Central memory CD4-positive, alpha-beta T cell (primary cell): ENCODE results near the gene FTL.

Experiments
- DNase-seq: peaks from one replicate; pipeline ENCODE4 v3.0.0; 2022

Gene FTL

DNA sequence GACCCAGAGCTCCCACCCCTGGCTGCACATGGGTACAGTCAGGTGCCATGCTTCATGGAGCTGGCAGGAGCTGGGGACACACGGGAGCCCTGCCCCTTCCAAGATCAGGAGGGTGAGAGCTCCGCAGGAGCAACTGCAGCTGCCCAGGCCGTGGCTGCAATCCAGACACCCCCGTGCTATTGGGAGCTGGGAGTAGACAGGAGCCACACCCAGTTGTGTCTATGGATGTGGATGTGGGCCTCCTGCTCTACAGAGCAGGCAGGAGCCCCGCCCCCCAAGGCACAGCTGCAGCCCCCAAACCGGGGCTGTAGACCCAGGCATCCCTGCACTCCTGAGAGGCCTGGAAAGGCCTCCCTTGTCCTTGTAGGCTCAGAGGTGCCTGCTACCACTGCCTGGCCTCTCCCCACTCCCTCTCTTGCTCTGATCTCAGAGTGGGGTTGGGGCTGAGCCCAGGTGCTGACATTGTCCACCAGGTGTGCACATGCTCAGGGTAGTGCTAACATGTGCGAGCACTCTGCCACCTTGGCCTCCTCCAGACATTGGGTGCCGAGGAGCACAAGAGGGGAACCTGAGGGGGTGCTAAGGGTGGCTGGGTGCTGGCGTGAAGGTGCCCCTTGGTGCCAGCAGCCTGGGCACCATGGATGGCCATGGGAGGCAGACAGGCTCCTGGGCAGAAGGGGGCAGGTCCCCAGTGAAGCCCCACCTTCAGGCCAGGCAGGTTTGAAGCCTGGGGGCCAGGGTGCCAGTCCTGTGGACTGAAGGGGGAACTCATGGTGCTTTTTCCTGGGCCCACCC is 18.4 kb upstream of the FTL start:
- DNase-seq, result no peak

DNA sequence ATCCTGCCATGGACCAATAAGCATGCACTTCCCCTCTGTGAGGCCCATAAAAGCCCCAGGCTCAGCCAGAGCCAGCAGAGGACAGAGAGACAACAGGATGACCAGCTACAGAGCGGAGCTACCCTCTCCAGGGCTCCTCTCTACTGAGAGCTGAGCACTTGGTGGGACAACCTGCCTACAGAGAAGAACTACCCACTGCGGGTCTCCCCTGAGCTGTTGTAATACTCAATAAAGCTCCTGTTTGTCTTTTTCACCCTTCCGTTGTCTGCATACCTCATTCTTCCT is 17.9 kb upstream of the FTL start:
- no peak for DNase-seq

GRCh38 chr19:48950159-48950558 is 14.9 kb upstream of the FTL start:
- DNase-seq, result no peak

- no peak for DNase-seq
These were observed 14.1 kb upstream of the FTL start for GRCh38 chr19:48950830-48951519.

DNA sequence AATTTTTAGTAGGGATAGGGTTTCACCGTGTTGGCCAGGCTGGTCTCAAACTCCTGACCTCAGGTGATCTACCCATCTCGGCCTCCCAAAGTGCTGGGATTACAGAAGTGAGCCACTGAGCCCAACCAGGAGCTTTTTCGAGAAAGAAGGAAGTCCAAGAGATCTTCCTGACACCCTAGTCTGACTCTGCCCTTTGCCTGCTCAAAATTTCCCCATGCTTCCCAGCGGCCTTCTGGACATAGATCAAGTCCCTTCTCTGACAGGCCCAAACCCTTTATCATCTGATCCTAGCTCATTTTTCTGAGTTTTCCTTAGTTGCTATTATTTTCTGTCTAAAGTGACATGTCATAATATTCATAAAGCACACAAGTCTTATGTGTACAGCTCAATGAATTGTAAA is 12.0 kb upstream of the FTL start:
- DNase-seq, result no peak

GRCh38 chr19:48953990-48954594 is 11.0 kb upstream of the FTL start:
- DNase-seq, result no peak

GRCh38 chr19:48954595-48955307 is 10.4 kb upstream of the FTL start, which contains the start of gene BAX:
Gene BAX, plus strand, starts transcription at chr19:48954875. Its CDS starts 54 bp downstream, at chr19:48954929.
- DNase-seq, result peak; percentile 73

DNA sequence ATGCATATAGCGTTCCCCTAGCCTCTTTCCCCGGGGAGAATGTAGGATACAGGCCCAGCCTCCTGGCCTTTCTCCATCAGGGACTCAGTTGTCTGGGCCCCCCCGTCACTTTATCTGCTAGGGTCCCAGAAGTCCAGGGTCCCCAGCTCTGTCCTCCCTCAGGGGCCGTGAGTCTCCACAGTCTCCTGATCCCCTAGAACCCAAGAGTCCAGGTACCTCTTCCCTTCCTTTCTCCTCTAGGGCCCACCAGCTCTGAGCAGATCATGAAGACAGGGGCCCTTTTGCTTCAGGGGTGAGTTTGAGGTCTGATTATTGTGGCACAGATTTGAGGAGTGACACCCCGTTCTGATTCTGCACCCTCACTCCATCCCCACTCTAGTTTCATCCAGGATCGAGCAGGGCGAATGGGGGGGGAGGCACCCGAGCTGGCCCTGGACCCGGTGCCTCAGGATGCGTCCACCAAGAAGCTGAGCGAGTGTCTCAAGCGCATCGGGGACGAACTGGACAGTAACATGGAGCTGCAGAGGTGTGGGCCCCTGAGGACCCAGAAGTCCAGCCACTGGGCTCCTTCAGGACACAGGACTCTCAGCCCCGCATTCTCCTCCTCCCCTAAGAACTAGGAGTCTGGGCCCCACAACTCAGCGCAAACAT is 9.7 kb upstream of the FTL start:
- no peak for DNase-seq

GRCh38 chr19:48958006-48958405 is 7.1 kb upstream of the FTL start:
- DNase-seq, result no peak

DNA sequence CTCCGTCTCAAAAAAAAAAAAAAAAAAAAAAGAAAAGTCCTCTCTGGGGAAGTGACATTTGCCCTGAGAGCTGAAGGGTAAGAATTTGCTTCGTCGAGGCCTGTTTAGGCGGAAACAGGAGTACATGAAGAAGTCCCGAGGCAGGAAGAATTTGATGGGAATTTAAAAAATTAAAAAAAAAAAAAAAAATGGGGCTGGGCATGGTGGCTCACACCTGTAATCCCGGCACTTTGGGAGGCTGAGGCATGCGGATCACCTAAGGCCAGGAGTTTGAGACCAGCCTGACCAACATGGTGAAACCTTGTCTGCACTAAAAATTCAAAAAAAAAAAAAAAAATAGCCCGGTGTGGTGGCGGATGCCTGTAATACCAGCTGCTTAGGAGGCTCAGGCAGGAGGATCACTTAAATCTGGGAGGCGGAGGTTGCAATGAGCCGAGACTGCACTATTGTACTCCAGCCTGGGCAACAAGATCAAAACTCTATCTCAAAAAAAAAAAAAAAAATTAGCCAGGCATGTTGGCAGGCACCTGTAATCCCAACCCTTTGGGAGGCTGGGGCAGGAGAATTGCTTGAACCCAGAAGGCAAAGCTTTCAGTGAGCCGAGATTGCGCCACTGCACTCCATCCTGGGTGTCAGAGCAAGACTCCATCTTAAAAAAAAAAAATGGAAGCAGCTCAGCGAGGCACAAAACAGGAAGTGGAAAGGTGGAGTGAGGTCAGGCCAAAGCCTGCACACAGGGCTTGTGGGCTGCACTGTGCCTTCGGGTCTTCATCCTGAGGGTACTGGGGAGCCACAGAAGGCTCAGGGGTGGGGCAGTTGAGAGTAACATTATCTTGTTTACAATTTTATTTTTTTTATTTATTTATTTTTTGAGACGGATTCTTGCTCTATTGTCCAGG is 5.5 kb upstream of the FTL start:
- no peak for DNase-seq

- DNase-seq, result no peak
These were observed 4.0 kb upstream of the FTL start for GRCh38 chr19:48961051-48961649.

GRCh38 chr19:48961673-48962028 is 3.5 kb upstream of the FTL start:
- no peak for DNase-seq

DNA sequence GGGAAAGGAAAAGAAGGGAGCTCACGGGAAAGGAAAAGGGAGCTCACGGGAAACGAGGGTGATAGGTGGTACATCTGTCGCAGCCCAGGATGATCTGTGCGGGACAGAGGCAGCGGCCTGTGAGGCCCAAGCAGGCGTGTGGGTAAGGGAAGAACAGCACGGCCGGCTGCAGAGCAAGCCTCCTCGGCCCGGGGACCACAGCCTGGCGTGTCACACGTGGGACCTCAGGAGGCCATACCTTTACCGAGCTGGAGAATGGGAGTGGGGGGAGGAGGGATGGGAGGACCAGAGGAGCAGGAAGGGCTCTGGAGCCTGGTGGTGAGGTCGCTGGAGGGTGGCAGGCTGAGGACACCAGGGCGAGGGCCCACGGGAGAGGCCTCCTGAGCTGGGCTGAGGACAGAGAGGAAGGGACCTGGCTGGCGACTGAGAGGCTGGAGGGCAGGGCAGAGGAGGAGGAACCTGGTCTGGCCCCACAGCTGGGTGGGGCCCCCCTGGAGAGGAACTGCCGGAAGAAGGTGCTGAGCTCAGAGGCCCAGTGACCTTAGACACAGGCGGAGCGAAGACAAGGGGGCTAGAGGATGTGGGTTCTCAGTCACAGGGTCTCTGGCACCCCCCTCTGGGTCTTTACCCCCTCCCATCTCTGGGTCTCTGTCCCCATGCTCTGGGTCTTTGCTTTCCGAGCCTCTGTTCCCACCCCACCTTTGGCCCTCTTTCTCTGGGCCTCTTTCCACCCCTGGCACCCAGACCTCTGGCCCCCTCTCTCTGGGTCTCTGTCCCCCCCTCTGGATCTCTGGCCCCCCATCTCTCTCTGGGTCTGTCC is 2.9 kb upstream of the FTL start:
- DNase-seq, result no peak

DNA sequence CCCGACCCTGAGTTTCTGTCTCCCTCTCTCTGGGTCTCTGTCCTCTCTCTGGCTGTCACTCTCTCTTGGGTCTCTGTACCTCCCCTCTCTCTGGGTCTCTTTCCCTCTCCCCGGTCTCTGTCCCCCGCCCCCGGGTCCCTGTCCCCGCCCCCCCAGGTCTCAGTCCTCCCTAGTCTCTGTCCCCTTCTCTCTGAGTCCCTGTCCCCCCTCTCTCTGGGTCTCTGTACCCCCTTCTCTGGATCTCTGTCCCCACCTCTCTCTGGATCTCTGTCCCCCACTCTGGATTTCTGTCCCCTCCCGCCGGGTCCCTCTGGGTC is 2.3 kb upstream of the FTL start:
- DNase-seq, result no peak

- peak; percentile 25 for DNase-seq
These were observed 1.5 kb upstream of the FTL start for GRCh38 chr19:48963371-48964204.

DNA sequence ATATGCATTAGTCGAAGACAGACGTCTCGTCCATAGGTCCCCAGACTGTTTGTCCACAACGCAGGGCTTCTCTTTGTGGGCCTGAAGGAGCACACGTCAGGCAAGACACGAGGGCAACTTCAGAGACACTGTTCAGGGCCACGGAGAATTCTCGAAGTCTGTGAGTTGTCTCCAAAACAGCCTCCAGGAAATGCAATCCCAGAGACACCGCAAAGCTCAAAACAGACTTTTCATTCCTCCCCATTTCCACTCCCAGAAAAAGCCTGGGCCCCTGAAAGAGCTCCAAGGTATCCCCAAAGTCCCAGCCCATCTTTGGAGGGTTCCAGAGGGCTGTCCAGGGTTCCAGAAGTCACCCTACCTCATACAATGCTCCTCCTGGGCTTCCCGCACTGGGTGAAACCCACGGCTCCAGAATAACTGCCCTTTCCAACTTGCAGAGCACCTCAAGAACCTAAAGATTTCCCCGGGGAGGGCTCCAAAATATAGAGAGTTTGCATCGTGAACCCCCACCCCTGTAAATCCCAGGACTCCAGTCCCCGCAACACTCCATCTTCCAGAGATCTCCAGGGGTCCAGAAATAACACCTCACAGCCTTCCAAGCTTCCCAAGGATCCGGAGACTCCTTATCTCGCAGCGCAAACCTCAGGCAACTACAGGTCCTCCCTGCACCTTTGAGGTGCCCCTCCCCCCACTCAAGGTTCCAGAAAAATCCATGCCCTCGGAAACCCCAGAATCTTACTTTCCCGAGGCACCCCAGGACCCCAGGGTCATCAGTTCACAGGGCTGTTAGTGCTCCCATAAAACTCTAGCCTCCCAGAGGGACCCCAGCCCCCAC is 687 bp upstream of the FTL start:
- DNase-seq, result no peak

DNA sequence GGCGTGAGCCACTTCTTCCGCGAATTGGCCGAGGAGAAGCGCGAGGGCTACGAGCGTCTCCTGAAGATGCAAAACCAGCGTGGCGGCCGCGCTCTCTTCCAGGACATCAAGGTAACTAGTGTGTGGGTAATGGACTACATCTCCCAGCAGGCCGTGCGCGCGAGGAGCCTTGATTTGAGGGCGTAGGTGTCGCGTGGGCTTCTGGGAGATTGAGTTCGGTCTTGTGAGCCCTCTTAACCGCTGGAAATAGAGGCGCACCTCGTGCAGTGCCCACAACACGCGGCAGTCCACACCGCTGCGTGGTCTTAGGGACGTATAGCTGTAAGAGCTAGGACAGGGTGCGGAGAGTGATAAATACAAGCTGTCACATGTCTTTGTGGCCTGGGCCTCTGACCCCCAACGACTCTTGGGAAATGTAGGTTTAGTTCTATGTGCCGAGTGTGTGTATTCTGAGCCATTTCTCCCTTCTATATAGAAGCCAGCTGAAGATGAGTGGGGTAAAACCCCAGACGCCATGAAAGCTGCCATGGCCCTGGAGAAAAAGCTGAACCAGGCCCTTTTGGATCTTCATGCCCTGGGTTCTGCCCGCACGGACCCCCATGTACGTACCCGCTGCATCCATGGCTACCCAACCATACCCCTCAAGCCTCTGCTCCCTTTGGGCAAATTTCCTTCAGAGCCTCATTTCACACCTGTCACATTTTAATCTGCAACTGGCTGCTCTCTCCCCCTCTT is 864 bp downstream of the FTL start:
- peak; percentile 85 for DNase-seq
